HepG2 (cell line): ENCODE measurements around the gene RNF123. TPM values are rescaled to one million over a fixed set of nuclear protein-coding genes. Genes with fewer than 3 reads are reported as not detected.

Experiments used
- ATAC-seq: fragments of 200-7000 bp; cut with Tn5 transposase; 3 replicates; pipeline ENCODE4 v1.9.1; 2020; ENCODE audit warnings: mild to moderate bottlenecking, moderate library complexity
- BruUV-seq: library from RNA; stranded (reverse); fragments of 400-500 nt; replicated peaks from 2 replicates; lab custom pipeline; 2021; lab: Mats Ljungman, UMichigan
- CTCF ChIA-PET: fragments of 300-600 bp; formaldehyde crosslinking; extraction: SDS; loops from one replicate; lab custom pipeline; 2021; ENCODE audit warnings: low total read pairs, inconsistent platforms, low intra/inter-chr PET ratio; lab: Yijun Ruan, JAX
- POLR2A ChIA-PET: fragments of 350-600 bp; sonication (Branson Sonifier 250); formaldehyde crosslinking; loops from one replicate; lab custom pipeline; 2020; ENCODE audit warnings: antibody characterized with exemption, inconsistent platforms; lab: Yijun Ruan, JAX
- DNase-seq: peaks from one replicate; pipeline ENCODE4 v3.0.0-alpha.2; 2015; ENCODE audit warnings: low spot score
- FAIRE-seq: peaks from 3 replicates; lab custom pipeline; 2011; peaks lifted over from hg19 to GRCh38; lab: Jason Lieb, UNC
- H2AFZ ChIP-seq: one replicate; pipeline ENCODE4 v1.6.1; 2011; ENCODE audit warnings: low read length, inconsistent platforms
- H3K27ac ChIP-seq: fragments of 300-600 bp; 3 replicates; pipeline ENCODE4 v1.8.0; 2011; ENCODE audit warnings: mixed run types, mild to moderate bottlenecking, mixed read lengths, low read length, inconsistent platforms; ENCODE audit not compliant: insufficient read depth; ENCODE audit errors: extremely low read length
- H3K27me3 ChIP-seq, 2 experiments: fragments of 200-600 bp in 1 of 2; 2 replicates in 1 of 2; 3 replicates in 1 of 2; pipeline versions ENCODE4 v1.6.0 to v1.8.0; 2011; ENCODE audit warnings: low read length in 2 of 2, mild to moderate bottlenecking in 2 of 2, moderate library complexity in 2 of 2, inconsistent platforms in 1 of 2; ENCODE audit not compliant: insufficient read depth in 2 of 2, control insufficient read depth in 1 of 2
- H3K36me3 ChIP-seq, 2 experiments: fragments of 200-600 bp in 1 of 2; replicated peaks in 1 of 2; 2 replicates in 1 of 2; 3 replicates in 1 of 2; pipeline versions ENCODE4 v1.5.1 to v1.8.0; 2011; ENCODE audit warnings: low read length in 2 of 2, inconsistent platforms in 1 of 2; ENCODE audit not compliant: insufficient read depth in 2 of 2, control insufficient read depth in 1 of 2
- H3K4me1 ChIP-seq: 2 replicates; pipeline ENCODE4 v1.5.1; 2012; ENCODE audit warnings: low read length, inconsistent platforms; ENCODE audit not compliant: insufficient read depth
- H3K4me2 ChIP-seq: 2 replicates; pipeline ENCODE4 v1.6.0; 2011; ENCODE audit warnings: low read depth, low read length, inconsistent platforms
- H3K4me3 ChIP-seq, 3 experiments: fragments of 200-600 bp in 1 of 3; sonication (generic), shearing (Covaris generic) in 1 of 3; replicated peaks in 1 of 3; 2 replicates each; pipeline ENCODE4 v1.5.1; 2011 to 2016; ENCODE audit warnings: low read length in 3 of 3, inconsistent platforms in 2 of 3, low read depth in 2 of 3, mild to moderate bottlenecking in 2 of 3, control low read depth in 1 of 3, mixed read lengths in 1 of 3; ENCODE audit not compliant: insufficient read depth in 1 of 3
- H3K79me2 ChIP-seq: one replicate; pipeline ENCODE4 v1.6.1; 2011; ENCODE audit warnings: low read length, inconsistent platforms; ENCODE audit not compliant: insufficient read depth
- H3K9ac ChIP-seq: 2 replicates; pipeline ENCODE4 v1.6.0; 2011; ENCODE audit warnings: mild to moderate bottlenecking, low read depth, low read length, inconsistent platforms; ENCODE audit not compliant: insufficient read depth
- H3K9me3 ChIP-seq: 2 replicates; pipeline ENCODE4 v1.5.1; 2012; ENCODE audit warnings: mild to moderate bottlenecking, low read length
- H4K20me1 ChIP-seq: 2 replicates; pipeline ENCODE4 v1.6.0; 2011; ENCODE audit warnings: inconsistent platforms, mild to moderate bottlenecking, low read length, moderate library complexity; ENCODE audit not compliant: insufficient read depth
- ATF7-NPFF ChIP-seq: sonication (generic); formaldehyde crosslinking; IDR thresholded peaks from 2 replicates; pipeline ENCODE4 v1.8.1; 2023; ENCODE audit warnings: mild to moderate bottlenecking, low read depth, missing genetic modification reagents, moderate library complexity
- HNRNPH1 ChIP-seq: fragments of 200-400 bp; formaldehyde crosslinking; optimal IDR thresholded peaks from 2 replicates; pipeline ENCODE3; 2017; ENCODE audit warnings: mild to moderate bottlenecking, low read depth, low read length
- KLF6 ChIP-seq: IDR thresholded peaks from 2 replicates; pipeline ENCODE4 v1.8.0; 2016; ENCODE audit warnings: missing biosample characterization, missing genetic modification reagents
- MIER3 ChIP-seq: IDR thresholded peaks from 2 replicates; pipeline ENCODE4 v1.6.1; 2016; ENCODE audit warnings: missing compliant biosample characterization, borderline replicate concordance
- MTF2 ChIP-seq: sonication (generic); formaldehyde crosslinking; IDR thresholded peaks from 2 replicates; pipeline ENCODE4 v1.5.0; 2020; ENCODE audit warnings: missing genetic modification reagents, borderline replicate concordance
- RNF2 ChIP-seq: fragments of 450-650 bp; conservative IDR thresholded peaks from 2 replicates; pipeline ENCODE4 v1.6.1; 2016; ENCODE audit warnings: low read depth
- TBP ChIP-seq: sonication (generic); formaldehyde crosslinking; IDR thresholded peaks from 2 replicates; pipeline ENCODE4 v1.5.0; 2020; ENCODE audit warnings: missing genetic modification reagents
- TBX3 ChIP-seq: fragments of 450-650 bp; IDR thresholded peaks from 2 replicates; pipeline ENCODE4 v1.6.1; 2017; ENCODE audit warnings: antibody characterized with exemption, mild to moderate bottlenecking, inconsistent platforms, borderline replicate concordance
- ZFP82 ChIP-seq: sonication (generic); formaldehyde crosslinking; IDR thresholded peaks from 2 replicates; pipeline ENCODE4 v1.5.1; 2020; ENCODE audit warnings: mild to moderate bottlenecking, missing genetic modification reagents, borderline replicate concordance
- ZNF12 ChIP-seq: sonication (generic); formaldehyde crosslinking; IDR thresholded peaks from 2 replicates; pipeline ENCODE4 v1.5.0; 2020; ENCODE audit warnings: missing genetic modification reagents
- ZNF430 ChIP-seq: sonication (generic); formaldehyde crosslinking; IDR thresholded peaks from 2 replicates; pipeline ENCODE4 v1.9.0; 2021; ENCODE audit warnings: mild to moderate bottlenecking, missing genetic modification reagents
- ZNF431 ChIP-seq: sonication (generic); formaldehyde crosslinking; IDR thresholded peaks from 2 replicates; pipeline ENCODE4 v1.9.0; 2022; ENCODE audit warnings: missing genetic modification reagents, low read depth, mild to moderate bottlenecking, borderline replicate concordance
- ZNF883 ChIP-seq: sonication (generic); formaldehyde crosslinking; IDR thresholded peaks from 2 replicates; pipeline ENCODE4 v1.5.1; 2020; ENCODE audit warnings: mild to moderate bottlenecking, missing genetic modification reagents; ENCODE audit errors: not compliant biosample characterization
- ZSCAN25 ChIP-seq: sonication (generic); formaldehyde crosslinking; IDR thresholded peaks from 2 replicates; pipeline ENCODE4 v1.8.0; 2022; ENCODE audit warnings: mild to moderate bottlenecking, missing genetic modification reagents
- WGBS: methylation state at CpG from one replicate; pipeline ENCODE4 v1.1.6; 2017; ENCODE audit warnings: low lambda C conversion rate; 5-methylcytosine and 5-hydroxymethylcytosine counted together
- in situ Hi-C: cut with HindIII; loops from 2 replicates; pipeline ENCODE4 v1.10.0; 2017; ENCODE audit warnings: low pct_unique_long_range_greater_than_20kb; ENCODE audit not compliant: extremely low pct_ligation_motif_present
- intact Hi-C: fragments of 100-400 bp; cut with micrococcal nuclease; formaldehyde crosslinking; loops from one replicate; pipeline ENCODE4 v1.10.0; 2022; ENCODE audit not compliant: unreplicated experiment
- polyA plus RNA-seq, 8 experiments: library from polyadenylated mRNA; depleted of rRNA in 3 of 8; stranded (reverse) in 7 of 8; unstranded in 1 of 8; fragments of >200 nt; fragmentation: Illumina TruSeq in 4 of 8; extraction: Trizol in 4 of 8; gene quantifications; 2 replicates each; pipeline versions ENCODE4 v1.2.1 to v1.2.3, GENCODE V29; 2011 to 2016; ENCODE audit warnings: low read depth in 4 of 8, missing spikeins in 1 of 8, mixed read lengths in 1 of 8; ENCODE audit not compliant: insufficient read depth in 1 of 8
- total RNA-seq, 5 experiments: library from RNA; depleted of rRNA; stranded (reverse); fragments of >200 nt; fragmentation: Illumina TruSeq; extraction: Trizol; gene quantifications; 2 replicates each; pipeline ENCODE4 v1.2.3, GENCODE V29; 2016; ENCODE audit warnings: low read depth in 1 of 5
- TF ChIP-seq, protein P1 (sequence below): sonication (generic); formaldehyde crosslinking; IDR thresholded peaks from 2 replicates; pipeline ENCODE4 v1.4.0; 2020; ENCODE audit warnings: mild to moderate bottlenecking, missing genetic modification reagents
- TF ChIP-seq, protein P2 (sequence below): IDR thresholded peaks from 2 replicates; pipeline ENCODE4 v1.6.1; 2016; ENCODE audit warnings: low read depth, control low read depth
- TF ChIP-seq, protein P3 (sequence below): sonication (generic); formaldehyde crosslinking; conservative IDR thresholded peaks from 2 replicates; pipeline ENCODE4 v1.4.0; 2020; ENCODE audit warnings: missing genetic modification reagents

RNF123 gene
- total and polyA plus RNA-seq, 2 of the 13 experiments (the other 11 are each of a cell fraction or from before 2014, with no cell fraction given), result 29.9 to 82.2 TPM

DNA sequence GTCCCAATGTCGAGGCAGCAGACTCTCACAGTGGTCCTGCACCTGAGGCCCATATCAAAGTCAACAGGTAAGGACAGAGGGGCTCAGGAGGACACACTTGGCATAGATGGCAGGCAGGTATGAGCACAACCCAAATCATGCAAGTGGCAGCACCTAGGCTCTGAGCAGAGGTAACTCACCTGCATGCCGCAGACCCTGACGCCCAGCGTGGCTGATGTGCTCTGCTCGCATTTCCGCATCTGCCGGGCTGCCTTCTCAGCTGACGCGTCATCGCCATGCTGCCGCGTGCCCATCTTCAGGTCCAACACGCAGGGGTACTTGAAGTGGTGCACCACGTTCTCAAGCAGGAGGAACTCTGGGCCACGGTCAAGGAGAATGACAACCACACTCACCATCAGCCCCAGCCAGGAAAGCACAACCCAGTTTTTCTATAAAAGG is 38.6 kb downstream of the RNF123 start:
- no peak for ATAC-seq
- Histone ChIP-seq H3K9ac (no peak overlapping the region), H3K79me2 (peaks cover 6% of the 10 kb centered on the region), H3K4me2 (no peak overlapping the region), H3K4me3 (no peak overlapping the region), H4K20me1 (no peaks in the 10 kb centered on the region), H3K27ac (no peak overlapping the region), H3K36me3 (peaks cover 16 to 45% of the 10 kb centered on the region in 2 experiments), H3K4me1 (peaks cover 19% of the 10 kb centered on the region), H2AFZ (no peak overlapping the region)
- 97% methylated on average over 15 of the region's 15 CpGs for WGBS
- in situ Hi-C loops, result no loop called here
- DNase-seq, result no peak
- BruUV-seq, result no TSS peak
- FAIRE-seq, result no peak
- intact Hi-C loops, result no loop called here
- POLR2A ChIA-PET, result no interaction called here
- TF ChIP-seq MTF2 (CRISPR knock-in tag), result no peak
- TF ChIP-seq ZNF430 (CRISPR knock-in tag), result no peak
- no peak for TF ChIP-seq ZNF12 (CRISPR knock-in tag)
- TF ChIP-seq, protein P1, sequence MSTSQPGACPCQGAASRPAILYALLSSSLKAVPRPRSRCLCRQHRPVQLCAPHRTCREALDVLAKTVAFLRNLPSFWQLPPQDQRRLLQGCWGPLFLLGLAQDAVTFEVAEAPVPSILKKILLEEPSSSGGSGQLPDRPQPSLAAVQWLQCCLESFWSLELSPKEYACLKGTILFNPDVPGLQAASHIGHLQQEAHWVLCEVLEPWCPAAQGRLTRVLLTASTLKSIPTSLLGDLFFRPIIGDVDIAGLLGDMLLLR (CRISPR knock-in tag), result no peak
- no peak for TF ChIP-seq ZNF883 (CRISPR knock-in tag)
- TF ChIP-seq RNF2, result no peak
- TF ChIP-seq, all 625 proteins: peak for 0
- no peaks in the 10 kb centered on the region for H3K9me3 ChIP-seq
- CTCF ChIA-PET, result no interaction called here
- H3K27me3 ChIP-seq, result no peaks in the 10 kb centered on the region

DNA sequence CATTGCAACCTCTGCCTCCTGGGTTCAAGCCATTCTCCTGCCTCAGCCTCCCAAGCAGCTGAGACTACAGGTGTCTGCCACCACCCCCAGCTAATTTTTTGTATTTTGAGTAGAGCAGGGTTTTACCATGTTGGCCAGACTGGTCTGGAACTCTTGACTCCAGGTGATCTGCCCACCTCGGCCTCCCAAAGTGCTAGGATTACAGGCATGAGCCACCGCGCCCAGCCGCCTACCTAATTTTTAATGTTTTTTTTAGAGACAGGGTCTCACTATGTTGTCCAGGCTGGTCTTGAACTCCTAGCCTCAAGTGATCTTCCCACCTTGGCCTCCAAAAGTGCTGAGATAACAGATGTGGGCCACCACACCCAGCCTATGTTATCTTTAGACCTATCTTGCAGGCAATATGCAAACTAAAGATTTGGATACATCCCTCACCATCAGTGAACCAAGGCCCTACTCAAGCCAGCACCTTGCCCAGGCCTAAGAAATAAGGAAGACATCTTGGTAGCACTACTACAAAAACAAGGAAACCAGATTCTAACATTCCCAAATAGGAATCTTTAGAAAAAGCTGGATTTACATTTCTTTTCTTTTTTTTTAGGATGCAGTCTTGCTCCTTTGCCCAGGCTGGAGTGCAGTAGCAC is 40.7 kb downstream of the RNF123 start:
- Histone ChIP-seq H3K36me3 (peaks cover 19 to 60% of the 10 kb centered on the region in 2 experiments), H3K9ac (no peak overlapping the region), H3K4me1 (peaks cover 17% of the 10 kb centered on the region), H4K20me1 (no peaks in the 10 kb centered on the region), H3K4me3 (no peak overlapping the region), H3K9me3 (no peaks in the 10 kb centered on the region), H3K4me2 (no peak overlapping the region), H3K79me2 (no peaks in the 10 kb centered on the region), H3K27ac (no peak overlapping the region), H3K27me3 (no peaks in the 10 kb centered on the region), H2AFZ (no peak overlapping the region)
- in situ Hi-C loops, result no loop called here
- BruUV-seq, result no TSS peak
- CTCF ChIA-PET, result no interaction called here
- intact Hi-C loops, result loop anchor here (5.0 kb wide), 1 partner anchor 57 kb away; the partner anchor contains the start of gene IP6K1
- WGBS, result 98% methylated on average over 4 of the region's 4 CpGs
- ATAC-seq (no peak), DNase-seq (no peak), FAIRE-seq (no peak)
- POLR2A ChIA-PET, result interaction anchor here (0.7 kb wide), 1 partner anchor 56 kb away, joined by 3 read pairs; the partner anchor contains the start of gene IP6K1
- TF ChIP-seq KLF6 (CRISPR knock-in tag) (no peak), TBX3 (no peak), MIER3 (CRISPR knock-in tag) (no peak), ZNF431 (CRISPR knock-in tag) (no peak), HNRNPH1 (no peak), ATF7-NPFF (CRISPR knock-in tag) (no peak), TBP (CRISPR knock-in tag) (no peak), ZSCAN25 (CRISPR knock-in tag) (no peak), ZFP82 (CRISPR knock-in tag) (no peak)
- TF ChIP-seq, protein P2, sequence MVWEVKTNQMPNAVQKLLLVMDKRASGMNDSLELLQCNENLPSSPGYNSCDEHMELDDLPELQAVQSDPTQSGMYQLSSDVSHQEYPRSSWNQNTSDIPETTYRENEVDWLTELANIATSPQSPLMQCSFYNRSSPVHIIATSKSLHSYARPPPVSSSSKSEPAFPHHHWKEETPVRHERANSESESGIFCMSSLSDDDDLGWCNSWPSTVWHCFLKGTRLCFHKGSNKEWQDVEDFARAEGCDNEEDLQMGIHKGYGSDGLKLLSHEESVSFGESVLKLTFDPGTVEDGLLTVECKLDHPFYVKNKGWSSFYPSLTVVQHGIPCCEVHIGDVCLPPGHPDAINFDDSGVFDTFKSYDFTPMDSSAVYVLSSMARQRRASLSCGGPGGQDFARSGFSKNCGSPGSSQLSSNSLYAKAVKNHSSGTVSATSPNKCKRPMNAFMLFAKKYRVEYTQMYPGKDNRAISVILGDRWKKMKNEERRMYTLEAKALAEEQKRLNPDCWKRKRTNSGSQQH (CRISPR knock-in tag), result no peak
- TF ChIP-seq, protein P3, sequence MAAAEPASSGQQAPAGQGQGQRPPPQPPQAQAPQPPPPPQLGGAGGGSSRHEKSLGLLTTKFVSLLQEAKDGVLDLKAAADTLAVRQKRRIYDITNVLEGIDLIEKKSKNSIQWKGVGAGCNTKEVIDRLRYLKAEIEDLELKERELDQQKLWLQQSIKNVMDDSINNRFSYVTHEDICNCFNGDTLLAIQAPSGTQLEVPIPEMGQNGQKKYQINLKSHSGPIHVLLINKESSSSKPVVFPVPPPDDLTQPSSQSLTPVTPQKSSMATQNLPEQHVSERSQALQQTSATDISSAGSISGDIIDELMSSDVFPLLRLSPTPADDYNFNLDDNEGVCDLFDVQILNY (CRISPR knock-in tag), result no peak
